Measurements from ENCODE around the gene CCDC59.

GRCh38 chr12:82361461-82361915 lies 3.3 kb upstream of the CCDC59 start:
- TF ChIP-seq CTCF (IDR thresholded peaks at IDR 0.05), result no peak
- no peak for TF ChIP-seq POLR2AphosphoS5 (IDR thresholded peaks at IDR 0.05; ENCODE audit: insufficient read depth in 1 of 2, low read depth in 1 of 2)
- TF ChIP-seq POLR2A (IDR thresholded peaks at IDR 0.05), result no peak
